HG03039 (cell line): ENCODE results near the gene PCDH15.
"Not testable (repeated sequence)": the region's sequence is repeated elsewhere in the genome, so short reads cannot be mapped to it uniquely, and the experiment has no call there.

Source experiments
- ATAC-seq: cut with Tn5 transposase; IDR thresholded peaks from one replicate; pipeline ENCODE4 v1.9.1; 2021; ENCODE audit warnings: mild to moderate bottlenecking, moderate library complexity; ENCODE audit not compliant: unreplicated experiment

The PCDH15 gene

GRCh38 chr10:54402576-54402975 lies 398.5 kb downstream of the PCDH15 start:
- no peak for ATAC-seq

GRCh38 chr10:54396031-54396430 lies 405.0 kb downstream of the PCDH15 start:
- ATAC-seq = no peak

- not testable (repeated sequence) for ATAC-seq
Measured at GRCh38 chr10:54394598-54394997, 406.4 kb downstream of the PCDH15 start.

GRCh38 chr10:54372179-54372578 lies 428.9 kb downstream of the PCDH15 start:
- no peak for ATAC-seq

- no peak for ATAC-seq
Measured at GRCh38 chr10:54368984-54369383, 432.0 kb downstream of the PCDH15 start.

GRCh38 chr10:54363390-54363789 lies 437.6 kb downstream of the PCDH15 start:
- ATAC-seq = no peak

GRCh38 chr10:54342058-54342457 lies 459.0 kb downstream of the PCDH15 start:
- no peak for ATAC-seq

GRCh38 chr10:54335296-54335695 lies 465.7 kb downstream of the PCDH15 start:
- no peak for ATAC-seq

GRCh38 chr10:54319341-54319740 lies 481.7 kb downstream of the PCDH15 start:
- ATAC-seq = no peak

GRCh38 chr10:54318470-54318869 lies 482.6 kb downstream of the PCDH15 start:
- no peak for ATAC-seq

- ATAC-seq = no peak
Measured at GRCh38 chr10:54314430-54314829, 486.6 kb downstream of the PCDH15 start.

GRCh38 chr10:54284526-54285193 lies 516.4 kb downstream of the PCDH15 start:
- no peak for ATAC-seq

GRCh38 chr10:54282012-54282411 lies 519.0 kb downstream of the PCDH15 start:
- no peak for ATAC-seq

- no peak for ATAC-seq
Measured at GRCh38 chr10:54266395-54266794, 534.6 kb downstream of the PCDH15 start.

- ATAC-seq = no peak
Measured at GRCh38 chr10:54262726-54263125, 538.3 kb downstream of the PCDH15 start.

- ATAC-seq = no peak
Measured at GRCh38 chr10:54259104-54259503, 541.9 kb downstream of the PCDH15 start.

GRCh38 chr10:54234832-54235231 lies 566.2 kb downstream of the PCDH15 start:
- no peak for ATAC-seq

- ATAC-seq = no peak
Measured at GRCh38 chr10:54203401-54203800, 597.6 kb downstream of the PCDH15 start.

- no peak for ATAC-seq
Measured at GRCh38 chr10:54198051-54198450, 603.0 kb downstream of the PCDH15 start.

- ATAC-seq = no peak
Measured at GRCh38 chr10:54194806-54195205, 606.2 kb downstream of the PCDH15 start.

- no peak for ATAC-seq
Measured at GRCh38 chr10:54159924-54160323, 641.1 kb downstream of the PCDH15 start.

- no peak for ATAC-seq
Measured at GRCh38 chr10:54148508-54148907, 652.5 kb downstream of the PCDH15 start.

GRCh38 chr10:54139819-54140428 lies 661.1 kb downstream of the PCDH15 start:
- ATAC-seq = no peak
